HG03378 (cell line): ENCODE results near the gene ZNF558.

Source experiments
- ATAC-seq: cut with Tn5 transposase; IDR thresholded peaks from one replicate; pipeline ENCODE4 v1.9.1; 2021; ENCODE audit warnings: mild to moderate bottlenecking, moderate library complexity; ENCODE audit not compliant: unreplicated experiment

ZNF558 gene

DNA sequence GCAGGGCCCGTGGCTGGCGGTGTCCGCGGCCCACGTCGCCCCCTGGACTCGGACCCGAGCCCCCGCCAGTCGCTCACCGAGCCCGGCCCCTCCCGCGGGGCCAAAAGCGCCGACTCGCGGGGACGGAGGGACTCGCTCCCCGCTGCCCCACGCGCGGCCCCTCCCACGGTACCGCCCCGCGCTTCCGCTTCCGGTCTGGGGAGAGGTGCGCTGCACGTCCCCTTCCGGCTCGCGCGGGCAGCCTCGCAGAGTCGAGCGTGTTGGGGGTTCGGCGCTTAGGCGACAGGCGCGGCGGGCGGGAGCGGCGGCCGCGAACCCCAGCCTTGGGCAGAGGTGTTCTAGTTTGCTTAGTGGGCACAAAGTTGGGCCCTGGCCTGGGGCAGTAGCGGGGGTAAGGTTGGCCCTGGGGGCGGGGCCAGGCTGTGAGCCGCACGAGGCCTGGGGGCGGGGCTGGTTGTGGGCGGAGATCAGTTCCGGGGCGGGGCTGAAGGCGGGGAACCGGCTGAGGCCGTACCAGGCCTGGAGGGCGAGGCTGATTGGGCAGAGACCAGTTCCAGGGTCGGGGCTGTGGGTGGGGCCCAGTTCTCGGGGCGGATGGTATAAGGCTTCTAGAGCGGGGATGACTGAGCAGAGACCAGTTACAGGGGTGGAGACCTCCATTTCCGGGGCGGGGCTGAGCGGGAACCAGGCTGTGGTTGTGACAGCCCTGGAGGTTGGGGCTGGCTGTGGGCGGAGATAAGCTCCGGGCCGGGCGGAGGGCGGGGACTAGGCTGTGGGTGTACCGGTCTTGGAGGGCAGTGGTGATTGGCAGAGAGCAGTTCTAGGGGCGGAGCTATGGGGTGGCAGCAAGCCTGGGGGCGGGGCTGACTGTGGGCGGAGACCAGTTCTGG lies at the start of gene ZNF558, which contains the start of gene MBD3L1:
Gene ZNF558, minus strand, starts transcription at position 173 of the 890 bp plus-strand sequence. CDS start 9,645 bp downstream, outside the sequence.
Gene MBD3L1, plus strand, starts transcription at position 246 of the 890 bp plus-strand sequence. CDS start 10,302 bp downstream, outside the sequence.
- ATAC-seq: peak; percentile 78

DNA sequence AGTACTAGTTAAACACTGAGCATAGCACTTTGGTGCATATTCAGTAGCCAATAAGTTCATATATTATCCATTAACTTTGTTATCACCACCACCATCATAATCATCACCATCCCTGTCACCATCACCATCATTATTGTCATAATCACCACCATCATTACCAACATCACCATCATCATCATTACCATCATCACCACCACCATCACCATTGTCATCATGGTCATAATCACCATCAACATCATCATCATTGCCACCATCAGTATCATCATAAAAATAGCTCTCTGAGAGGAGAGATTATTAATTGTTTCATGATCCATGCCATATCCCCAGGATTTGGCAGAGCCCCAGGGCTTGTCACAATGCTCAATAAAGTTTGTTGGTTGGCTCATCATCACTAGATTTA lies 49.4 kb upstream of the ZNF558 start:
- ATAC-seq: no peak

GRCh38 chr19:8880868-8881488 lies 48.9 kb upstream of the ZNF558 start:
- no peak for ATAC-seq

- ATAC-seq: no peak
Measured at GRCh38 chr19:8877854-8878705, 46.0 kb upstream of the ZNF558 start.

DNA sequence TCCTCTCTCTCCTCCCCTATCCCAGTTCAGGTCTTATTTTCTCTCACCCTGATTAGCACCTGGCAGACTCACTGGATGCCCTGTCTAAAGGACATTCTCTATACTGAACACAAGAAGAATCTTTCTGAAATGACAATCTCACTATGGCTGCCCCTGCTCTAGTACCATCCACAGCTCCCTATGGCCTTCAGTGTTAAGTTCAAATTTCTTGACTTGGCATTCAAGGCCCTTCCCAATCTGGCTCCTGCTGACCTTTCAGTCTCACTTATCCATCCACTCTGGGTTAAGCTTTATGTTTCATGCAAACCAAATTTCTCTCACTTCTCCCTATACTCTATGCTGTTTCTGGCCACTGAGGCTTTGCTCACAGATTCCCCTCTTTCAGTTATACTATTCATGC lies 34.2 kb upstream of the ZNF558 start:
- no peak for ATAC-seq

- ATAC-seq: no peak
Measured at GRCh38 chr19:8858260-8858659, 26.2 kb upstream of the ZNF558 start.

DNA sequence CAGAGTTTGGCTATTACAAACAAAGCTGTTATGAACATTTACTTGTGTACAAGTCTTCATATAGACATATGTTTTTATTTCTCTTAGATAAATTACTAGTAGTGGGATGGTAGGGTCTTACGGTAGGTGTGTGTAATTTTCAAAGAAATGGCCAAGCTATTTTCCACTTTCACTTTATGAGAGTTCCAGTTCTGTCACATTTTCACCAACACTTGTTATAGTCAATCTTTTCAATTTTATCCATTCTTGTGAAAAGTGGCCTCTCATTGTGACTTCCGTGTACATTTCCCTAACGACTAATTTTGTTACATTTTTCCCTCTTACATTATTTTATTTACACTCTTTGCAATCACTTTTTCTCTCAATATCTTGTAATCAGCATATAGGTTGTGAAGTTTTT lies 18.4 kb upstream of the ZNF558 start:
- no peak for ATAC-seq

- ATAC-seq: no peak
Measured at GRCh38 chr19:8849232-8849631, 17.1 kb upstream of the ZNF558 start.

DNA sequence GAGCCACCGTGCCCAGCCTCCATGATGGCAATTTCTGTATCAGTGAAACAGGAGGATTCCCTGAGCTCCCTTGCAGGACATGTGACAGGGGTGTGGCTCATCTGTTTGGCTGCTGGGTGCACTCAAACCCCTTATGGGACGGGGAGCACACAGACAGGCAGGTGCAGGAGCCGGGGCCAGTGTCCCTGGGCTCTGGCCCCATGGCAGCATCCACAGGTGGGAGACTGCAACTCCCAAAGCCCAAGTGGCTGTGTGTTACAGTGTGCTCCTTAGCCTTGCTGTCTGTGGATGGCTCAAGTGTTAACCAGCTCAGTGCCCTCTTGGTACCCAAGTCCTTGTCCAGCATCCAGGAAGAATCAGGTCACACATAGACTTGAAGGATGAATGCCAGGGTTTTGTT lies 14.7 kb upstream of the ZNF558 start:
- ATAC-seq: no peak

- ATAC-seq: no peak
Measured at GRCh38 chr19:8840708-8841107, 8.6 kb upstream of the ZNF558 start.

DNA sequence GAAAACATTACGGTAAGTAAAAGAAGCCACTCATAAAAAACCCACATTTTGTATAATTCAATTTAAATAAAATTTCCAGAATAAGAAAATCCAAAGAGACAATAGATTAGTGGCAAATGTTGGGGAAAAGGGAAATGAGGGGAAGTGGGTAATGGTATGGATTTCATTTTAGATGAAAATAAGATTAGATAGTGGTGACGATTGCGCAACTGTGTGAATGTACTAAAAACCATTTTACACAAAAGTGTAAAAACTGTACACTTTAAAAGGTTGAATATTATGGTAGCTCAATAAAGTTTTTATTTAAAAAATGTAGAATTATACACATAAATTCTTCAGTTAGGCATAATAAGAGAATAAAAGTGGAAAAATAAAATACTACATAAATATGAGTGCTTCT lies 3.8 kb upstream of the ZNF558 start:
- no peak for ATAC-seq

GRCh38 chr19:8835446-8835845 lies 3.3 kb upstream of the ZNF558 start:
- ATAC-seq: no peak

- ATAC-seq: peak; percentile 10
Measured at GRCh38 chr19:8831832-8832131, 322 bp downstream of the ZNF558 start.

DNA sequence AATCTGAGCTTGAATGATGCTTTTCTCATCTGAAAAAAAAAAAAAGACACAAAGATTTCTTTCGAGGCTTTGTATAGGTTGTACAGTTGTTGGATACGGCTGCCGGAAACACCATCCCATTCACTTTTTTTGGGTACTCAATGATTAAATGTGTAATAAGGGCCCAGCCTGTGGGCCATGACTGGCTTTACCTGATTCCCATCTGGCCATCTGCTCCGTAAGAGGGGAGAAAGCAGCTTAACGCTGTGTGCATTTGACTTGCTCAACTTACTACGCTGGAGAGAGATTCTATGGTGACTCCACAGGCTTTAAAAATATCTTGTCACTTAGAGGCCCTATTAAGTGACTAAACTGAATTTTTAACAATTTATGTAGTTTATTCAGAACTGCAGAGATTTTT lies 731 bp downstream of the ZNF558 start:
- ATAC-seq: no peak

- ATAC-seq: no peak
Measured at GRCh38 chr19:8827277-8827676, 4.8 kb downstream of the ZNF558 start.

- ATAC-seq: no peak
Measured at GRCh38 chr19:8826371-8826770, 5.7 kb downstream of the ZNF558 start.

GRCh38 chr19:8821748-8822241 lies 10.3 kb downstream of the ZNF558 start:
- no peak for ATAC-seq

DNA sequence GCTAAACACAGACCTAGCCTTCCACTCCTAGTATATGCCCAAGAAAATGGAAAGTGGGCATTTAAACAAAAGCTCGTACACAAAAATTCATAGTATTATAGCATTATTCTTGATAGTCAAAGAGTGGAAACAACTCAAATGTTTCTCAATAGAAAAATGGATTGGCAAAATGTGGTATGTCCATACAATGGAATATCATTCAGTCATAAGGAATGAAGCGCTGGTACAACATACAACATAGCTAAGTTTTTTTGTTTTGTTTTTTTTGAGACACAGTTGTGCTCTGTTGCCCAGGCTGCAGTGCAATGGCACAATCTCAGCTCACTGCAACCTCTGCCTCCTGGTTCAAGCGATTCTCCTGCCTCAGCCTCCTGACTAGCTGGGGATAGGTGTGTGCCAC lies 11.9 kb downstream of the ZNF558 start:
- no peak for ATAC-seq

- ATAC-seq: no peak
Measured at GRCh38 chr19:8815780-8816179, 16.3 kb downstream of the ZNF558 start.

DNA sequence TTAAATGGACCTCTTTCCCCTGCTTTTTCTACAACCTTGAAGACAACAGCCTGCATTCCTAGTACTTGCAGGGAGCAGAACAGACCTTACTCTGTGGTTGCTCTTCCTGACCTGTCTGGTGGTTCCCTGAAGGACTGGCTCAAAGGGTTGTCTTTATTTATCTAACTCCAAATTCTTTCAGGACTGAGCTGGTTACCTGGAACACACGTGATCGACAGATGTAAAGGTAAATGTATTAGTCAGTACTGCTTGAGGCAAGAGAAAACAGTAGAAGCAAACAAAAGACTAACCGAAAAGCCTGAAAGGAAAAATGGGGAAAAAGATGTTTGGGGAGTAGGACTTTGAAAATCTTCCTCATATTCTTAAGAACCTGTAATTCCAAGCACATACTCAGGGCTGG lies 17.9 kb downstream of the ZNF558 start:
- ATAC-seq: no peak
